SH-SY5Y (cell line): ENCODE results near the gene PRKACB.
A peak's percentile ranks its signal among the peaks of the same experiment; 100 is the strongest.

Source experiments
- GATA2 ChIP-seq: IDR thresholded peaks from 2 replicates; pipeline ENCODE4 v1.6.1; 2011; ENCODE audit warnings: mild to moderate bottlenecking, low read depth, low read length
- GATA3 ChIP-seq: IDR thresholded peaks from 2 replicates; pipeline ENCODE4 v1.6.1; 2011; ENCODE audit warnings: low read depth, mild to moderate bottlenecking, low read length, moderate library complexity

The PRKACB gene

DNA sequence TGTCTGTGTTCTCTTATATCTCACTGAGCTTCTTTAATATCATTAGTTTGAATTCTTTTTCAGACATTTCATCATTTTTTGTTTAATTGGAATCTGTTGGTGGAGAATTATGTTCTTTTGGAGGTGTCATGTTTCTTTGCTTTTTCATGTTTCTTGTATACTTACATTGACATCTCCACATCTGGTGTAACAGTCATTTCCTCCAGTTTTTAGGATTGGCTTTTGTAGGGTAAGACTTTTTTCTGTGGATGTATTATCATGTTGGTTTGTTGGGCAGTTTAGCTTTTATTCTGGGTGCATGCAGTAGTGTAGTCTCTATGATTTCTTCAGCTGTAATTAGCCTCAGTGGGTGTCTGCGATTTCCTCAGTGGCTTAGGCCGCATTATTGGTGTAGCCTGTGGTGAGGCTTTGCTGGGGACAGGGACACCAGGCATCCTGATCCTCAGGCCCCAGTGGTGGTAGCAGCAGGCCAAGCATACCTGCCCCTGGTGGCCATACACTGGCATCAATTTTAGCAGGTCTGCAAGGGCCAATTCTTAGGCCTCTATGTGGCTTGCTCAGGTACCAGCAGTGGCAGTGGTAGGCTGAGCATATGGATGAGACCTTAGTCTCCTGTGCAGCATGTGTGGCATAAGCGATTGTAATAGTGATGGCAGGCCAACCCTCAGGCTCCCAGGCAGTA, 79.8 kb downstream of the PRKACB start:
- no peak for TF ChIP-seq GATA3
- no peak for TF ChIP-seq GATA2

DNA sequence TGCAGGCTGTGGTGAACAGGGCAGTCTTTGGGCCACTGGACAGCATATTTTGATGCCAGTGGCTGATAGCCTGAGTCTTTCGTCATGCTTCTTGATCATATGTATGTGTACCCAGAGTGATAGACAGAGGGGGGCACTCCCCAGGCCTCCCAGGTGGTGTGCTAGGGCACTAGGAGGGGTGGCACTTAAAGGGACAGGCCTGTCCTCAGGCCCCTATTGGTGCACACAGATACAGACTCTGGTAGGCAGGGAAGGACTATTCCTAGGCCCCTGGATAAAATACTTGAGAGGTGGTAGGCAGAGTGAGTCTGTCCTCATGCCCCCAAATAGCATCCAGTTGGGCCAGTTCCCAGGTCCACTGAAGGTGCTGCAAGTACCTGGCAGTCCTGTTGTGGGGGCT, 80.8 kb downstream of the PRKACB start:
- TF ChIP-seq GATA3 (no peak), GATA2 (no peak)

DNA sequence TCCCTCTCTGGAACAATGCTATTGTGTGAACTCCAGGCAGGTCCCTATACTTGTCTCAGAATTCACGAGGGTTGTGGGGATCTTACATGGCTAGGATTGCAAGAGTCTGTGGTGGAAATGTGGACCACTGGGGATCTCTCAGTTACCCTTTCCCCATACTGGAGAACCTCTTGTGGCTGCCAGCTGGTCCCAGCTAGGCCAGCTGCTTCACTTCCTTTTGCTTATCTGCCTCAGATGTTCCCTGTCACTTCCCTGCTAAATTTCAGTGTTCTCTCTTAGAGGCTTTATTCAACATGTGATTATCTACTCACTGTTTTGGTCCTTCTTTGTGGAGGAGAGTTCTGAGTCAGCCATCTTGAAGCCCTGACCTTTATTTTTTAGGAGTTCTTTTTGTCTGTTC, 81.6 kb downstream of the PRKACB start:
- TF ChIP-seq GATA2 (no peak), GATA3 (no peak)

DNA sequence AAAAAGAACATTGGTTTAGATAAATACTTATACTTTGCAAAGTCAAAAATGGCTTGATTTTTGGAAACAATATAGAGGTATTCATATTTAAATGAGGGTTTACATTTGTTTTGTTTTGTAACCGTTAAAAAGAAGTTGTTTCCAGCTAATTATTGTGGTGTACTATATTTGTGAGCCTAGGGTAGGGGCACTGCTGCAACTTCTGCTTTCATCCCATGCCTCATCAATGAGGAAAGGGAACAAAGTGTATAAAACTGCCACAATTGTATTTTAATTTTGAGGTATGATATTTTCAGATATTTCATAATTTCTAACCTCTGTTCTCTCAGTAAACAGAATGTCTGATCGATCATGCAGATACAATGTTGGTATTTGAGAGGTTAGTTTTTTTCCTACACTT, 92.2 kb downstream of the PRKACB start:
- TF ChIP-seq GATA2, result no peak
- TF ChIP-seq GATA3, result no peak

DNA sequence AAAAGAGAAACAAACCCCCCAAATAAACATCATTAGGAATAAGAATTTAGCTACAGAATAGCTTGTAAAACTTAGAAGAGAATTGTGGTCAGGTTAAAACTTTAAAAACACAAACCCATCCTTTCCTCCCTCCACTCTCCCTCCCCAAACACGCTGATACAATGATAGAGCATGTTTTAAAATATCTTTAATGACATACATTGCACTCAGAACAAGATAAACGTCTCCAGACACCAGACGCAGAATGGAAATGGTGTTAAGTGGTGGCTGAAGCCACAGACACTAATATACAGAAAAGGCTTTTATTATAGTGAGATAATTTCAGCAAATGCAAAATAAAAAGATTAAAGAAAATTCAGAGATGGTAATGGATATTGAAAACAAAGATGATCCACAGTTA, 98.6 kb downstream of the PRKACB start:
- TF ChIP-seq GATA3 (no peak), GATA2 (no peak)

DNA sequence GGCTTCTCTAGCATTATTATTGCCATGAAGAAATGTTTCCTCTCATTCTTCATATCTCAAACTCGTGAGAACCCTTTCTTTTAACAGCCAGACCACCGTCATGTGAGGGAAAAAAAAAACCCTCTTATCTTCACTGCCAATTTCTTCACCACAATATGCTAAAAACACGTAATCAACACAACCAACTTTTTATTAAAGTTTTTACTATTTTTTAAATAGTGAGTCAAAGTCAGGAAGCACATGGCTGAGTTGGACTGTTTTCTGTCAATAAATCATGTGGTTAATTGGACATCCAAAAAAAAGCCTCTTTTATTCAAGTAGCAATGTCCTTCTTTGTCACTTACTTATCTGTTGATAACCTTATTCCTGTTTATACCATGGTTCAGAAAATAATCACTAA, 101.5 kb downstream of the PRKACB start:
- TF ChIP-seq GATA3 (no peak), GATA2 (no peak)

DNA sequence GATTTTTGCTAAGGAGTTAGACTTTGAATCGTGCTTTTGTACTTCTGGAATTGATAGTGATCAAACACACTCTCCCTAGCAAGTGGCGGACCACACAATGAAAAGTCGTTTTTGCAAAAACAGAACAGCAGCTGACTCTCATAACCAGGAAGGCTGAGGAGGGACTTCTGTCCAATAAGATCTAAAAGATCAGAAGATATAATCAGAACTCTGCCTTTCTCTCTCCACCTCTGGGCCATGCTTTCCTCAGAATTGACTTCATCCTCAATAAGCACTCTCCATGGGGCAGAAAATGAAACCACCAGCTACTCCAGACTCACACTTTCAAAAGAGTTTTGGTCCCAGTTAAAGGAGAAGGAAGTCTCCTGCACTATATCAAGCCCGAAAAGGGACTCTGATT, 102.1 kb downstream of the PRKACB start:
- TF ChIP-seq GATA3 (0 out of 2 replicates have a peak, but pooled peaks have one; percentile 19), GATA2 (0 out of 2 replicates have a peak, but pooled peaks have one; percentile 35)

DNA sequence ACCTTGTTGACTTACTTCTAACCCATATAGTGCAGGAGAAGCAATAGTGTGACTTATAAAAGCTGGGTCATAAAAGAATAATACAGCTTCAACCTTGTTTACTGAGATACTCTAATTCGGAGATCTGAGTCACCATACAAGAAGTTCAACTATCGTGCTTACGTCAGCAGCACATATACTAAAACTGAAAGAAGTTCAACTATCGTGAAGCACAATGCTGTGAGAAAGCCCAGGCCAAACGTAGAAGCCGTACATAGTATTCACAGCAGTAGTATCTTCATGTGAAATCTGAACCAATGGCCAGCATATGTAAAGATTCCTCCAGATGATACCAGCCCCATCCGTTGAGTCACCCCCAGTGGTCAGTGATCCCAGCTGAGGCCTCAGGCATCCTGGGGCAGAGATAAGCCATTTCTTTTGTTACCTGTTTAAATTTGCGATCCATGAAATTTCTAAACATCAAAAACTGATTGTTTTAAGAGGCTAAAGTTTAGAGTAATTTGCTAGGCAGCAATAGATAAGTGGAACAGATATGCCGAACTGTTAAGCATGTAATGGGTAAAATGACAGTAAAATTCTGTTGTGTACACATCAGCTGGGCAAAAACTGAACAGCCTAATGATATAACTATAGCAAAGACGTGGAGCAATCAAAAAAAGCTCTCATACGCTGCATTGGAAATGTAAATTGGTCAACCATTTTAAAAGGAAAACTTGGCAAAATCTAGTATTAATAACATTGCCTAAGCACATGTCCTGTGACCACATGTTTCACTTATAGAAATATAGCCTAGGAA, 103.6 kb downstream of the PRKACB start:
- TF ChIP-seq GATA3 (no peak), GATA2 (peak; percentile 15; the same call in 1 of the 2 replicates)

DNA sequence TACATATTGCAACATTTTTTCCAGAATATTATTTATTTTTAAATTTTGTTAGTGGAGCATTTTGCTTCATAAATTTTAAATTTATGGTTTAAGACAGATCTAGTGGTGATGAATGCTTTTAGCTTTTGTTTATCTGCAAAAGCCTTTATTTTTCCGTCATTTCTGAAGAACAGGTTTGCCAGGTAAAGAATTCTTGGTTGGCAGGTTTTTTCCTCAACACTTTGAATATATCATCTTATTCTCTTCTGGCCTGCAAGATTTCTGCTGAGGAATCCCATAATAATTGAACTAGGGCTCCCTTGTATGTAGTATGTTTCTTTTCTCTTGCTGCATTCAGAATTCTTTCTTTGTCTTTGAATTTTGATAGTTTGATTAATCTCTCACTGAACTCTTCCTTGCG, 106.6 kb downstream of the PRKACB start:
- TF ChIP-seq GATA3 (no peak), GATA2 (no peak)

DNA sequence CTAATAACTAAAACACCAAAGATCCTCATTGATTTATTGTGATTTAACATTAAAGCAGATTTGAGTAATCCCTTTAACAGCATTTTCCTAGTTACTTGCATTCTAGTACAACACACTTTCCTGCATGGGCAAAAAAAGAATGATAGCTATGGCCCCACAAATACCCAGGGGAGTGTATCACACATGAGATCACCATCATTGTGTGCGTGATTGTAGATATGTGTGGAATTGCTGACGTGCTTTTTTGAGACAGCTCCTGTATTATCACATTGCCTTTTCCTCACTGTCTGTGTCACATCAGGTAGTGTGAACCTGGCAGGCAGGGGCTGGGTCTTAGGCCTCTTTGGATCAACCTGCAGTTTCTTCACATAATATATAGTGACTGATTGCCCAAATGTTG, 109.0 kb downstream of the PRKACB start:
- TF ChIP-seq GATA3, result no peak
- TF ChIP-seq GATA2, result no peak

DNA sequence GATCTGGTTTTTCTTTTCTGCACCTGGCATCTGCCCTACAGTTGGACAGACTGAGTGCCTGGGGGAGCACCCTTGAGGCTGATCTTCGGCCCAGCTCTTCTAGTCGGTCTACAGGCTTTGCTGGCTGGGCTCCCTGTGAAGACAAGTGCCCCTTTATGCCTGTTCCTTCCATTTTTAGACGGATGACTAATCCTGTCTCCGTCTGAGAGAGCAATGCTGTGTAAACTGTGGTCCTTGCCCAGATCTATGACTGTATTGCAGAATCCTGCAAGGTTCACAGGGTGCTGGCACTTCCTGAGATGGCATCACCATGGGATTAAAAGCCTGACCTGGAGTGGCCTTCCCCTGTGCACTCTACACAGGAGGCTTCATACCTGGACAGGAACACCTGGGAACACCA, 109.8 kb downstream of the PRKACB start:
- TF ChIP-seq GATA3 (no peak), GATA2 (no peak)

DNA sequence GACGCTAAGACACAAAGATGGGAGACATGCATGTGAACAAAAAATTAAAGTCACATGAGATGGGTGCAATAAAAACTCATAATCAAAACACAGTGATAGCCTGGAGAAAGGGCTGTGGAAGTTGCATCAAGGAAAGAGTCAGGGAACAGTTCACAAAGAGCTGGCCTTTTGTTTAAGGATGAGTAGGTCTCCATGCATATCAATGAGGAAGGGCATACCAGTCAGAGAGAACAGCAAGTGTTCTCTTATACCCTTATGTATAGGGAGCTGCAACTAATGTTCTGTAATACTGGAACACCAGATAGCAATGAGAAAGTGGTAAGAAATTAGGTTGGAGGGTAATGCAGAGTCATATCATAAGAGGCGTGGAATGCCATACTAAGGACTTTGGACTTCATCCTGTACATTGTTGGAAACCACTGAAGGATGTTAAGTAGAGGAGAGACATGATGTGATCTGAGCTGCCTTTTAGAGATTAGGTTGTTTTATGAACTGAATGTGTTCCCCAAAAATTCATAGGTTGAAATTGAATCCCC, 110.7 kb downstream of the PRKACB start:
- TF ChIP-seq GATA2 (no peak), GATA3 (no peak)

DNA sequence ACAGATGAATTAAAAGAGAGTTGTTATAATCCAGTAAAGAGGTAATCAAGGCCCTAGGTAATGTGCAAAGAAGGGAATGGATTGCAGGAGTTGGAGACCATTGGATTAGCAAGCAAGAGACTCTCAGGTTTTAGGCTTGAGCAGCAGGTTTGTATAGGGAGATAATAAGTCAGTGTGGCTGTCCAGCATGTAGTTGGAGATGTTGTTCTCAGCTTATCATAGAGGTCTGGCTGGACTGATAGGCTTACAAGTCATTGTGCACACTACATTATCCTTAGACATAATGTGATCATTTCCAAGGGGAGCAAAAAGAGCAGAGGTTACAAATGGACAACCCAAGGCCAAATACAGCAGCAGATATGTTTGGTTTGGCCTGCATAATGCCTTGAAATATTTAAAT, 111.5 kb downstream of the PRKACB start:
- no peak for TF ChIP-seq GATA2
- TF ChIP-seq GATA3, result no peak

DNA sequence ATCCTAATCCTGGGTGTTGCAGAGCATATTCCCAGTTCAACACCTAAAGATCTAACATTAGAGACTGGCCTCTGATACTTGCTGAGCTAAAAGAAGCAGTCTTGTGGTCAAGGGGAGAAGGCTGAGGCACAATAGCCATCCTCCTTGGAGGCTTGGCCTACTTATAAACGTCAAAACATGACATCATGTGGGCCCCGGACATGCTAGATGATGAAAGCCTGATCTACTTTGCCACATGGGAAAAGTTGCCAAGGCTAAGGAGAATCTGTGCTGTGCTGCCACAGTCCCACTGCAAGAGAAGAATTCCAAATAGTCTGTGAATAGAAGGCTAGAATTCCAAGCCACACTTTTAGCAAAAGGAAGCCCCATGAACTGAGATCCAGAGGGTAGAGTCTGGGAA, 113.5 kb downstream of the PRKACB start:
- no peak for TF ChIP-seq GATA2

DNA sequence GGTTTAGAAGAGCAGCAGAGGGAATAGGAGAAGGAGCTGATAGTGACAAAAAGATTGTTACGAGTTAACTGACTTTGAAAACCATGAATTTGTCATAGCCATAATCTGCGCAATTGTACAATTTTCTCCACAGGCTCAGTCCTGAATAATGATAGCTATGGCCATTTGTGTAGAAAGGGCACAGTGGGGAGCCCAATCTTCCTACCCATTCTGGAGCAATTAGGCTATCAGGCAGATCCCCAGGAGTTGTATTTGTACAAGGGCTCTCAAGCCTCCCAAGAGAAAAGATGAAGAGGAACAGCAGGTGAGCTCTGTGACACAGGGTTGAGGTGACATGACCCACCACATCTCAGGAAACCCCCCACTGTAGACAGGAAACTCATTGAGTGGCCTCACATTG, 115.3 kb downstream of the PRKACB start:
- TF ChIP-seq GATA3 (no peak), GATA2 (no peak)

DNA sequence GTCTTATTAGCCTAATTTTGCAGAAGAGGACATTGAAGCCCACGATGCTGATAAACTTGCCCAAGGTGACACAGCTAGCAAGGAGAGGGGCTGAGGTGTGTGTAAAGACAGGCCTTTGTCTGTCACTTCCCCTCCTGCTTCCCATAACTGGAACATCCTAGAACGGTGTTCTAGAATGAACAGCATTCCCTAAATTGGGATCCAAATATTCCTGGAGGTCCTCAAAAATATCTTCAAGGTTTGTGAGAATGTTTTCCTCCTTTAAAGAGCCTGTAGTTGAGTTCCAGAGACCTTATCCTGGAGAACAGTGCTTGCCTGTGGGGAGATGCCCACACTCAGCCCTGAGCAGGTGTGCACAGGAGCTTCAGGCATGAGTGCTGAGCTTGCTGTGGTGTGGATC, 115.9 kb downstream of the PRKACB start:
- no peak for TF ChIP-seq GATA3
- TF ChIP-seq GATA2, result no peak
